ENCODE results near the gene RFX3.

RFX3 gene

GRCh38 chr9:3491450-3491849 is 34.4 kb downstream of the RFX3 start:
- no peak overlapping the region for H3K27ac ChIP-seq (ENCODE audit: extremely low read depth, low read depth, low read length)
- no peaks in the 10 kb centered on the region for H3K9me3 ChIP-seq (ENCODE audit: control insufficient read depth, insufficient read depth, low read depth, low read length)
- H3K36me3 ChIP-seq (ENCODE audit: control insufficient read depth in 2 of 2, insufficient read depth in 1 of 2, low read length in 2 of 2) = no peaks in the 10 kb centered on the region
- POLR2A ChIA-PET = no interaction called here
- CTCF ChIA-PET = no interaction called here
- no peak for TF ChIP-seq GFI1B (tag by site-specific recombination; IDR thresholded peaks at IDR 0.05)
- no peak for TF ChIP-seq KLF1 (tag by site-specific recombination; IDR thresholded peaks at IDR 0.05)
- no peak for TF ChIP-seq YY2 (tag by site-specific recombination; IDR thresholded peaks at IDR 0.05)
- no peak for TF ChIP-seq ZNF792 (tag by site-specific recombination; IDR thresholded peaks at IDR 0.05)
- TF ChIP-seq ZNF155 (tag by site-specific recombination; IDR thresholded peaks at IDR 0.05) = no peak
- no peak overlapping the region for H3K4me3 ChIP-seq (ENCODE audit: low read depth, low read length)
- no peaks in the 10 kb centered on the region for H3K4me1 ChIP-seq (ENCODE audit: control insufficient read depth, insufficient read depth, low read length)

- ChIA-PET CTCF (no interaction called here), POLR2A (no interaction called here)
Observed at GRCh38 chr9:3490957-3491356, 34.8 kb downstream of the RFX3 start.

DNA sequence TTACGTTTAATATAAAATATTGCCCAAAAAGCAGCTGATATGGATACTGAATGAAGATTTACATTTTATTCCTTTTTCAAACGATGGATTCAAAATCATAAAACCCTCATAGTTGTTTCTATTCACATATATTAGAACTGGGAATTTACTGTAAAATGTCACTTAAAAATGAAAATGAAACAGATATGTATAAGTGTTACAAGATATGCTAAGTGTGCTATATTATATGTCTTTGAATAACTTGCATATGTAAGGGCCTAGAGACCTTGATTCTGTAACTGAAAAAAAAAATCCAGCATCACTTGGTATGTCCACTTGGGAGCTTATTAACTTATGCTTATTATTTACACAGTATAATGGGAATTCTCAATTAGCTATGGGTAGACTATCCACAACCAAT is 43.2 kb downstream of the RFX3 start:
- ChIA-PET CTCF (interaction anchor here (0.7 to 1.1 kb wide), 2 partner anchors 42 to 1529 kb away, joined by 3 to 5 read pairs; no protein-coding TSS in a partner anchor), POLR2A (no interaction called here)
- Histone ChIP-seq H3K36me3 (ENCODE audit: control insufficient read depth in 2 of 2, insufficient read depth in 1 of 2, low read length in 2 of 2) (no peaks in the 10 kb centered on the region), H3K4me1 (ENCODE audit: control insufficient read depth, insufficient read depth, low read length) (no peaks in the 10 kb centered on the region), H3K27ac (ENCODE audit: extremely low read depth, low read depth, low read length) (no peak overlapping the region), H3K9me3 (ENCODE audit: control insufficient read depth, insufficient read depth, low read depth, low read length) (no peaks in the 10 kb centered on the region), H3K4me3 (ENCODE audit: low read depth, low read length) (no peak overlapping the region)
- TF ChIP-seq ZNF132 (tag by site-specific recombination; IDR thresholded peaks at IDR 0.05; ENCODE audit: borderline replicate concordance) (no peak), ZNF548 (tag by site-specific recombination; IDR thresholded peaks at IDR 0.05) (no peak), ZSCAN30 (tag by site-specific recombination; IDR thresholded peaks at IDR 0.05) (no peak), MZF1 (tag by site-specific recombination; IDR thresholded peaks at IDR 0.05; ENCODE audit: borderline replicate concordance) (no peak), ZNF704 (tag by site-specific recombination; IDR thresholded peaks at IDR 0.05) (no peak), ZFP37 (tag by site-specific recombination; IDR thresholded peaks at IDR 0.05) (no peak), GFI1B (tag by site-specific recombination; IDR thresholded peaks at IDR 0.05) (no peak), SCRT2 (tag by site-specific recombination; IDR thresholded peaks at IDR 0.05) (no peak), ZNF214 (tag by site-specific recombination; IDR thresholded peaks at IDR 0.05; ENCODE audit: borderline replicate concordance) (no peak)
- TF ChIP-seq, protein P1, sequence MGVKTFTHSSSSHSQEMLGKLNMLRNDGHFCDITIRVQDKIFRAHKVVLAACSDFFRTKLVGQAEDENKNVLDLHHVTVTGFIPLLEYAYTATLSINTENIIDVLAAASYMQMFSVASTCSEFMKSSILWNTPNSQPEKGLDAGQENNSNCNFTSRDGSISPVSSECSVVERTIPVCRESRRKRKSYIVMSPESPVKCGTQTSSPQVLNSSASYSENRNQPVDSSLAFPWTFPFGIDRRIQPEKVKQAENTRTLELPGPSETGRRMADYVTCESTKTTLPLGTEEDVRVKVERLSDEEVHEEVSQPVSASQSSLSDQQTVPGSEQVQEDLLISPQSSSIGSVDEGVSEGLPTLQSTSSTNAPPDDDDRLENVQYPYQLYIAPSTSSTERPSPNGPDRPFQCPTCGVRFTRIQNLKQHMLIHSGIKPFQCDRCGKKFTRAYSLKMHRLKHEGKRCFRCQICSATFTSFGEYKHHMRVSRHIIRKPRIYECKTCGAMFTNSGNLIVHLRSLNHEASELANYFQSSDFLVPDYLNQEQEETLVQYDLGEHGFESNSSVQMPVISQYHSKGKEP (tag by site-specific recombination; IDR thresholded peaks at IDR 0.05) = no peak
- TF ChIP-seq, protein P2, sequence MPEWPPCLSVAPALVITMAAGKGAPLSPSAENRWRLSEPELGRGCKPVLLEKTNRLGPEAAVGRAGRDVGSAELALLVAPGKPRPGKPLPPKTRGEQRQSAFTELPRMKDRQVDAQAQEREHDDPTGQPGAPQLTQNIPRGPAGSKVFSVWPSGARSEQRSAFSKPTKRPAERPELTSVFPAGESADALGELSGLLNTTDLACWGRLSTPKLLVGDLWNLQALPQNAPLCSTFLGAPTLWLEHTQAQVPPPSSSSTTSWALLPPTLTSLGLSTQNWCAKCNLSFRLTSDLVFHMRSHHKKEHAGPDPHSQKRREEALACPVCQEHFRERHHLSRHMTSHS (tag by site-specific recombination; IDR thresholded peaks at IDR 0.05) = no peak
- TF ChIP-seq, protein P3, sequence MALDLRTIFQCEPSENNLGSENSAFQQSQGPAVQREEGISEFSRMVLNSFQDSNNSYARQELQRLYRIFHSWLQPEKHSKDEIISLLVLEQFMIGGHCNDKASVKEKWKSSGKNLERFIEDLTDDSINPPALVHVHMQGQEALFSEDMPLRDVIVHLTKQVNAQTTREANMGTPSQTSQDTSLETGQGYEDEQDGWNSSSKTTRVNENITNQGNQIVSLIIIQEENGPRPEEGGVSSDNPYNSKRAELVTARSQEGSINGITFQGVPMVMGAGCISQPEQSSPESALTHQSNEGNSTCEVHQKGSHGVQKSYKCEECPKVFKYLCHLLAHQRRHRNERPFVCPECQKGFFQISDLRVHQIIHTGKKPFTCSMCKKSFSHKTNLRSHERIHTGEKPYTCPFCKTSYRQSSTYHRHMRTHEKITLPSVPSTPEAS (tag by site-specific recombination; IDR thresholded peaks at IDR 0.05) = no peak

More at GRCh38 chr9:3490957-3491356, 34.8 kb downstream of the RFX3 start:
- Histone ChIP-seq H3K4me3 (ENCODE audit: low read depth, low read length) (no peak overlapping the region), H3K36me3 (ENCODE audit: control insufficient read depth in 2 of 2, insufficient read depth in 1 of 2, low read length in 2 of 2) (no peaks in the 10 kb centered on the region), H3K4me1 (ENCODE audit: control insufficient read depth, insufficient read depth, low read length) (no peaks in the 10 kb centered on the region), H3K9me3 (ENCODE audit: control insufficient read depth, insufficient read depth, low read depth, low read length) (no peaks in the 10 kb centered on the region), H3K27ac (ENCODE audit: extremely low read depth, low read depth, low read length) (no peak overlapping the region)
- TF ChIP-seq GLI2 (tag by site-specific recombination; IDR thresholded peaks at IDR 0.05; ENCODE audit: borderline replicate concordance, low read depth) (no peak), ZNF24 (tag by site-specific recombination; IDR thresholded peaks at IDR 0.05) (no peak), BCL11A (tag by site-specific recombination; IDR thresholded peaks at IDR 0.05; ENCODE audit: low read depth) (no peak), ZNF837 (tag by site-specific recombination; IDR thresholded peaks at IDR 0.05) (no peak), ZNF335 (tag by site-specific recombination; conservative IDR thresholded peaks at IDR 0.05) (no peak), ZNF121 (tag by site-specific recombination; IDR thresholded peaks at IDR 0.05) (no peak), ZNF146 (tag by site-specific recombination; IDR thresholded peaks at IDR 0.05) (no peak)
- TF ChIP-seq, protein P4, sequence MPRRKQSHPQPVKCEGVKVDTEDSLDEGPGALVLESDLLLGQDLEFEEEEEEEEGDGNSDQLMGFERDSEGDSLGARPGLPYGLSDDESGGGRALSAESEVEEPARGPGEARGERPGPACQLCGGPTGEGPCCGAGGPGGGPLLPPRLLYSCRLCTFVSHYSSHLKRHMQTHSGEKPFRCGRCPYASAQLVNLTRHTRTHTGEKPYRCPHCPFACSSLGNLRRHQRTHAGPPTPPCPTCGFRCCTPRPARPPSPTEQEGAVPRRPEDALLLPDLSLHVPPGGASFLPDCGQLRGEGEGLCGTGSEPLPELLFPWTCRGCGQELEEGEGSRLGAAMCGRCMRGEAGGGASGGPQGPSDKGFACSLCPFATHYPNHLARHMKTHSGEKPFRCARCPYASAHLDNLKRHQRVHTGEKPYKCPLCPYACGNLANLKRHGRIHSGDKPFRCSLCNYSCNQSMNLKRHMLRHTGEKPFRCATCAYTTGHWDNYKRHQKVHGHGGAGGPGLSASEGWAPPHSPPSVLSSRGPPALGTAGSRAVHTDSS (tag by site-specific recombination; IDR thresholded peaks at IDR 0.05) = no peak
